ENCODE measurements around the gene CEP112. TPM values are rescaled to one million over a fixed set of nuclear protein-coding genes. Genes with fewer than 3 reads are reported as not detected.

The CEP112 gene
- total RNA-seq, 4 donors from 2014 or later = 0.53 to 41.3 (median 5.7) TPM

GRCh38 chr17:66187718-66188117 lies 4.2 kb downstream of the CEP112 start:
- Histone ChIP-seq H3K36me3 (no peaks in the 10 kb centered on the region), H3K9me3 (no peaks in the 10 kb centered on the region), H3K27me3 (no peaks in the 10 kb centered on the region), H3K4me1 (peaks cover 0 to 14% (median 0%) of the 10 kb centered on the region in 4 donors), H3K4me3 (no peak overlapping the region), H3K27ac (no peak overlapping the region)
- no peak for DNase-seq
- TF ChIP-seq, protein P1, sequence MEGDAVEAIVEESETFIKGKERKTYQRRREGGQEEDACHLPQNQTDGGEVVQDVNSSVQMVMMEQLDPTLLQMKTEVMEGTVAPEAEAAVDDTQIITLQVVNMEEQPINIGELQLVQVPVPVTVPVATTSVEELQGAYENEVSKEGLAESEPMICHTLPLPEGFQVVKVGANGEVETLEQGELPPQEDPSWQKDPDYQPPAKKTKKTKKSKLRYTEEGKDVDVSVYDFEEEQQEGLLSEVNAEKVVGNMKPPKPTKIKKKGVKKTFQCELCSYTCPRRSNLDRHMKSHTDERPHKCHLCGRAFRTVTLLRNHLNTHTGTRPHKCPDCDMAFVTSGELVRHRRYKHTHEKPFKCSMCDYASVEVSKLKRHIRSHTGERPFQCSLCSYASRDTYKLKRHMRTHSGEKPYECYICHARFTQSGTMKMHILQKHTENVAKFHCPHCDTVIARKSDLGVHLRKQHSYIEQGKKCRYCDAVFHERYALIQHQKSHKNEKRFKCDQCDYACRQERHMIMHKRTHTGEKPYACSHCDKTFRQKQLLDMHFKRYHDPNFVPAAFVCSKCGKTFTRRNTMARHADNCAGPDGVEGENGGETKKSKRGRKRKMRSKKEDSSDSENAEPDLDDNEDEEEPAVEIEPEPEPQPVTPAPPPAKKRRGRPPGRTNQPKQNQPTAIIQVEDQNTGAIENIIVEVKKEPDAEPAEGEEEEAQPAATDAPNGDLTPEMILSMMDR (IDR thresholded peaks at IDR 0.05) = no peak
- no peak for TF ChIP-seq POLR2A (IDR thresholded peaks at IDR 0.05)

GRCh38 chr17:66185862-66186261 lies 6.1 kb downstream of the CEP112 start:
- TF ChIP-seq, protein P1 (IDR thresholded peaks at IDR 0.05) = no peak
- TF ChIP-seq POLR2A (IDR thresholded peaks at IDR 0.05) = no peak
- Histone ChIP-seq H3K9me3 (no peaks in the 10 kb centered on the region), H3K36me3 (no peaks in the 10 kb centered on the region), H3K4me3 (no peak overlapping the region), H3K4me1 (no peaks in the 10 kb centered on the region), H3K27ac (no peak overlapping the region), H3K27me3 (no peaks in the 10 kb centered on the region)
- DNase-seq = no peak

GRCh38 chr17:66184392-66184791 lies 7.5 kb downstream of the CEP112 start:
- Histone ChIP-seq H3K9me3 (no peaks in the 10 kb centered on the region), H3K4me1 (no peaks in the 10 kb centered on the region)
- TF ChIP-seq, protein P1 (IDR thresholded peaks at IDR 0.05) = no peak
- TF ChIP-seq POLR2A (IDR thresholded peaks at IDR 0.05) = no peak

DNA sequence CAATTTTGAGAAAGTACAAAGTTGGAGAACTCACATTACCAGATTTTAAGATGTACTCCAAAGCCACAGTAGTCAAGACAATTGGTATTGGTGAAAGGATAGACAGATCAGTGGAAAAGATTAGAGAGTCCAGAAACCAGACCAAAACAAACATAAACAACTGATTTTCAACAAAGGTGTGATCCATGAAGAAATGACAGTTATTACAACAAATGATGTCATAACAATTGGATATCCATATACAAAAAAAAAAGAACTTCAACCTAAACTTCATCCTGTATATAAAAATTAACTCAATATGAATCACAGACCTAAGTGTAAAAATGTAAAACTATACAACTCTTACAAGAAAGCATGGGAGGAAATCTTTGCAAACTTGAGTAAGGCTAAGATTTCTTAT lies 8.4 kb downstream of the CEP112 start:
- no peak for DNase-seq
- Histone ChIP-seq H3K9me3 (no peaks in the 10 kb centered on the region), H3K4me3 (no peak overlapping the region), H3K27ac (no peak overlapping the region), H3K36me3 (no peaks in the 10 kb centered on the region), H3K4me1 (no peaks in the 10 kb centered on the region), H3K27me3 (no peaks in the 10 kb centered on the region)
- TF ChIP-seq POLR2A (IDR thresholded peaks at IDR 0.05) = no peak
- TF ChIP-seq, protein P1 (IDR thresholded peaks at IDR 0.05) = no peak

More at GRCh38 chr17:66184392-66184791, 7.5 kb downstream of the CEP112 start:
- no peak overlapping the region for H3K4me3 ChIP-seq
- no peaks in the 10 kb centered on the region for H3K36me3 ChIP-seq
- H3K27me3 ChIP-seq = no peaks in the 10 kb centered on the region
- no peak for DNase-seq
- H3K27ac ChIP-seq = no peak overlapping the region

DNA sequence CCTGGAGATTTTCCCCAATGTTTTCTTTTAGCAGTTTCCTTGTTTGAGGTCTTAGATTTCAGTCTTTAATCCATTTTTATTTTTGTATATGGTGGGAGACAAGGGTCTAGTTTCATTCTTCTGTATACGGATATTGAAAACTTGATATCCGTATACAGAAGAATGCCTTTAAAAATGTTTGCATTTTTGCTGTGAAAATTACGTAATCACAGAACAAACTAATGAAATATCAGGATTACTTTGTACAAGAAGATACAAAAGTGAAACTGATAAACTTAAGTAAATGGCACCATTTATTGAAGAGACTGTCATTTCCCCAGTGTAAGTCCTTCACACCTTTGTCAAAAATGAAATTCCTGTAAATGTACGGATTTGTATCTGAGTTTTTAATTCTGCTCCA lies 13.3 kb downstream of the CEP112 start:
- TF ChIP-seq POLR2A (IDR thresholded peaks at IDR 0.05) = no peak
- TF ChIP-seq, protein P1 (IDR thresholded peaks at IDR 0.05) = no peak
- no peaks in the 10 kb centered on the region for H3K27me3 ChIP-seq

GRCh38 chr17:66177048-66177447 lies 14.9 kb downstream of the CEP112 start:
- TF ChIP-seq, protein P1 (IDR thresholded peaks at IDR 0.05) = no peak
- no peak for TF ChIP-seq POLR2A (IDR thresholded peaks at IDR 0.05)
- Histone ChIP-seq H3K27ac (no peak overlapping the region), H3K9me3 (no peaks in the 10 kb centered on the region), H3K4me3 (no peak overlapping the region), H3K4me1 (no peaks in the 10 kb centered on the region), H3K36me3 (no peaks in the 10 kb centered on the region), H3K27me3 (no peaks in the 10 kb centered on the region)
- DNase-seq = no peak

More for the DNA sequence above, 13.3 kb downstream of the CEP112 start:
- Histone ChIP-seq H3K27ac (no peak overlapping the region), H3K4me3 (no peak overlapping the region), H3K9me3 (no peaks in the 10 kb centered on the region), H3K4me1 (no peaks in the 10 kb centered on the region), H3K36me3 (no peaks in the 10 kb centered on the region)
- DNase-seq = no peak
